ENCODE results near the gene ACP4.

ACP4 gene

GRCh38 chr19:50794876-50795663, 4.9 kb downstream of the ACP4 start:
- no peak; the same call in 1 of the 2 replicates for TF ChIP-seq ZBTB7A (IDR thresholded peaks at IDR 0.05; ENCODE audit: low read depth)
- no peak; the same call in 1 of the 2 replicates for TF ChIP-seq USF1 (IDR thresholded peaks at IDR 0.05)
- TF ChIP-seq EGR1 (IDR thresholded peaks at IDR 0.05), result peak; percentile 14; the same call in 1 of the 2 replicates
- TF ChIP-seq TEAD4 (IDR thresholded peaks at IDR 0.05), result peak; percentile 35; the same call in 1 of the 2 replicates
- no peak for TF ChIP-seq REST (IDR thresholded peaks at IDR 0.05; ENCODE audit: low read depth)
- TF ChIP-seq TCF12 (IDR thresholded peaks at IDR 0.05; ENCODE audit: low read depth), result peak; percentile 2
- 0 out of 2 replicates have a peak, but pooled peaks have one; percentile 4 for TF ChIP-seq YY1 (IDR thresholded peaks at IDR 0.05; ENCODE audit: low read depth)
- 0 out of 2 replicates have a peak, but pooled peaks have one; percentile 12 for TF ChIP-seq CEBPB (IDR thresholded peaks at IDR 0.05)
- peak; percentile 26; the same call in 1 of the 2 replicates for TF ChIP-seq MAX (IDR thresholded peaks at IDR 0.05)
- TF ChIP-seq TAF1 (IDR thresholded peaks at IDR 0.05; ENCODE audit: low read depth), result no peak
- TF ChIP-seq EP300 (IDR thresholded peaks at IDR 0.05; ENCODE audit: borderline replicate concordance), result no peak
- TF ChIP-seq NFIC (IDR thresholded peaks at IDR 0.05), result peak; percentile 76
- 0 out of 2 replicates have a peak, but pooled peaks have one; percentile 11 for TF ChIP-seq CREB1 (IDR thresholded peaks at IDR 0.05; ENCODE audit: low read depth)
- no peak for TF ChIP-seq FOXM1 (IDR thresholded peaks at IDR 0.05; ENCODE audit: borderline replicate concordance, low read depth)
- TF ChIP-seq RAD21 (IDR thresholded peaks at IDR 0.05; ENCODE audit: low read depth), result no peak

GRCh38 chr19:50795664-50796073, 5.5 kb downstream of the ACP4 start:
- TF ChIP-seq USF1 (IDR thresholded peaks at IDR 0.05) (no peak), ZBTB7A (IDR thresholded peaks at IDR 0.05; ENCODE audit: low read depth) (no peak), RAD21 (IDR thresholded peaks at IDR 0.05; ENCODE audit: low read depth) (no peak), TEAD4 (IDR thresholded peaks at IDR 0.05) (no peak), FOXM1 (IDR thresholded peaks at IDR 0.05; ENCODE audit: borderline replicate concordance, low read depth) (no peak), EGR1 (IDR thresholded peaks at IDR 0.05) (no peak), EP300 (IDR thresholded peaks at IDR 0.05; ENCODE audit: borderline replicate concordance) (no peak), NFIC (IDR thresholded peaks at IDR 0.05) (no peak), CEBPB (IDR thresholded peaks at IDR 0.05) (no peak), MAX (IDR thresholded peaks at IDR 0.05) (no peak), TCF12 (IDR thresholded peaks at IDR 0.05; ENCODE audit: low read depth) (no peak), YY1 (IDR thresholded peaks at IDR 0.05; ENCODE audit: low read depth) (no peak), CREB1 (IDR thresholded peaks at IDR 0.05; ENCODE audit: low read depth) (no peak), REST (IDR thresholded peaks at IDR 0.05; ENCODE audit: low read depth) (no peak), TAF1 (IDR thresholded peaks at IDR 0.05; ENCODE audit: low read depth) (no peak)

GRCh38 chr19:50796128-50796633, 6.0 kb downstream of the ACP4 start:
- TF ChIP-seq ZBTB7A (IDR thresholded peaks at IDR 0.05; ENCODE audit: low read depth) (no peak), EGR1 (IDR thresholded peaks at IDR 0.05) (no peak), TEAD4 (IDR thresholded peaks at IDR 0.05) (no peak), CREB1 (IDR thresholded peaks at IDR 0.05; ENCODE audit: low read depth) (no peak), USF1 (IDR thresholded peaks at IDR 0.05) (no peak), TAF1 (IDR thresholded peaks at IDR 0.05; ENCODE audit: low read depth) (no peak), NFIC (IDR thresholded peaks at IDR 0.05) (no peak), REST (IDR thresholded peaks at IDR 0.05; ENCODE audit: low read depth) (no peak), YY1 (IDR thresholded peaks at IDR 0.05; ENCODE audit: low read depth) (no peak), CEBPB (IDR thresholded peaks at IDR 0.05) (no peak), EP300 (IDR thresholded peaks at IDR 0.05; ENCODE audit: borderline replicate concordance) (no peak)
